ENCODE results near the gene SPACA5B. TPM values are rescaled to one million over a fixed set of nuclear protein-coding genes. Genes with fewer than 3 reads are reported as not detected.

Gene SPACA5B
- total RNA-seq, 1 donor from 2014 or later: not detected

Other genes with a start within 250 kb of the SPACA5B start
- gene ZNF182, start 126.6 kb upstream of the SPACA5B start, total RNA-seq: 5.0 TPM
- gene SPACA5, start 123.6 kb upstream of the SPACA5B start, total RNA-seq: not detected
- gene ZNF630, start 59.0 kb upstream of the SPACA5B start, total RNA-seq: 3.2 TPM
- not detected for gene SSX5, start 66.2 kb downstream of the SPACA5B start, total RNA-seq
- gene SSX1, start 124.8 kb downstream of the SPACA5B start, total RNA-seq: not detected
- not detected for gene SSX3, start 226.1 kb downstream of the SPACA5B start, total RNA-seq